PC-3 (cell line): ENCODE measurements around the gene CDK1. TPM values are rescaled to one million over a fixed set of nuclear protein-coding genes. Genes with fewer than 3 reads are reported as not detected.

ENCODE experiments used
- ATAC-seq: fragments of 200-7000 bp; cut with Tn5 transposase; 2 replicates; pipeline ENCODE4 v1.9.1; 2020; ENCODE audit warnings: mild to moderate bottlenecking, moderate library complexity
- BruUV-seq: library from RNA; stranded (reverse); fragments of 400-500 nt; replicated peaks from 2 replicates; lab custom pipeline; 2021; lab: Mats Ljungman, UMichigan
- CTCF ChIA-PET: fragments of 300-600 bp; sonication (Branson Sonifier 250); formaldehyde crosslinking; loops from one replicate; lab custom pipeline; 2022; ENCODE audit warnings: antibody characterized with exemption; lab: Charles Lee
- POLR2A ChIA-PET: fragments of 300-600 bp; sonication (Branson Sonifier 250); formaldehyde crosslinking; loops from one replicate; lab custom pipeline; 2022; ENCODE audit warnings: antibody characterized with exemption; ENCODE audit not compliant: unreplicated experiment; lab: Charles Lee
- DNase-seq: peaks from one replicate; pipeline ENCODE4 v3.0.0-alpha.2; 2015
- H2AFZ ChIP-seq: fragments of 300-600 bp; sonication (generic); 2 replicates; pipeline ENCODE4 v1.6.0; 2016; ENCODE audit warnings: antibody characterized with exemption, low read length
- H3F3A ChIP-seq: fragments of 300-600 bp; sonication (generic); one replicate; pipeline ENCODE4 v1.6.0; 2017; ENCODE audit warnings: antibody characterized with exemption, low read length, control low read depth, mild to moderate bottlenecking; ENCODE audit not compliant: unreplicated experiment
- H3K27ac ChIP-seq: fragments of 300-600 bp; sonication (generic); 2 replicates; pipeline ENCODE4 v1.5.1; 2016; ENCODE audit warnings: mild to moderate bottlenecking, low read length
- H3K27me3 ChIP-seq: fragments of 300-600 bp; sonication (generic); 2 replicates; pipeline ENCODE4 v1.6.1; 2016; ENCODE audit warnings: low read length, mixed read lengths
- H3K36me3 ChIP-seq: fragments of 300-600 bp; sonication (generic); 2 replicates; pipeline ENCODE4 v1.6.1; 2016; ENCODE audit warnings: low read depth, mixed run types, low read length, mixed read lengths
- H3K4me1 ChIP-seq: fragments of 300-600 bp; sonication (generic); 2 replicates; pipeline ENCODE4 v1.5.1; 2016; ENCODE audit warnings: low read length; ENCODE audit not compliant: insufficient read depth
- H3K4me2 ChIP-seq: fragments of 300-600 bp; sonication (generic); 2 replicates; pipeline ENCODE4 v1.6.0; 2016; ENCODE audit warnings: low read length
- H3K4me3 ChIP-seq: fragments of 300-600 bp; sonication (generic); 2 replicates; pipeline ENCODE4 v1.5.1; 2016; ENCODE audit warnings: mild to moderate bottlenecking, low read length, mixed read lengths
- H3K79me2 ChIP-seq: fragments of 300-600 bp; sonication (generic); 2 replicates; pipeline ENCODE4 v1.6.1; 2017; ENCODE audit warnings: low read length, mixed read lengths
- H3K9ac ChIP-seq: fragments of 300-600 bp; sonication (generic); 2 replicates; pipeline ENCODE4 v1.6.0; 2016; ENCODE audit warnings: mild to moderate bottlenecking, low read length
- H3K9me2 ChIP-seq: fragments of 300-600 bp; sonication (generic); replicated peaks from 2 replicates; pipeline ENCODE4 v1.6.1; 2016; ENCODE audit warnings: mixed run types, low read length, mixed read lengths
- H3K9me3 ChIP-seq: fragments of 300-600 bp; sonication (generic); 2 replicates; pipeline ENCODE4 v1.6.1; 2016; ENCODE audit warnings: low read length, mixed read lengths
- H4K20me1 ChIP-seq: fragments of 300-600 bp; sonication (generic); 2 replicates; pipeline ENCODE4 v1.6.1; 2016; ENCODE audit warnings: low read length, mixed read lengths
- CTCF ChIP-seq: fragments of 300-600 bp; sonication (generic); conservative IDR thresholded peaks from 2 replicates; pipeline ENCODE4 v1.5.1; 2017; ENCODE audit warnings: antibody characterized with exemption, low read depth, mild to moderate bottlenecking, low read length
- EZH2 ChIP-seq: fragments of 300-600 bp; sonication (generic); IDR thresholded peaks from one replicate; pipeline ENCODE4 v1.6.1; 2017; ENCODE audit warnings: antibody characterized with exemption, mild to moderate bottlenecking, low read length; ENCODE audit not compliant: unreplicated experiment
- EZH2phosphoT487 ChIP-seq: fragments of 300-600 bp; sonication (generic); IDR thresholded peaks from 2 replicates; pipeline ENCODE4 v1.6.1; 2018; ENCODE audit warnings: mild to moderate bottlenecking, antibody characterized with exemption, low read length, borderline replicate concordance
- intact Hi-C: fragments of 100-400 bp; cut with micrococcal nuclease; formaldehyde crosslinking; loops from 2 replicates; pipeline ENCODE4 v1.9.0; 2023
- total RNA-seq: library from RNA; depleted of rRNA; stranded (reverse); fragments of >200 nt; gene quantifications from 2 replicates; pipeline ENCODE4 v1.2.3, GENCODE V29; 2014

Gene CDK1
- total RNA-seq, 1 experiment from 2014 or later: 202 TPM

GRCh38 chr10:60820093-60820754 lies 41.9 kb downstream of the CDK1 start:
- Histone ChIP-seq H3K4me2 (no peak overlapping the region), H3K27ac (no peak overlapping the region), H3K27me3 (no peaks in the 10 kb centered on the region), H3F3A (no peaks in the 10 kb centered on the region), H3K9me2 (no peaks in the 10 kb centered on the region), H3K4me1 (peaks cover 6% of the 10 kb centered on the region; the same call in 1 of the 2 replicates), H3K36me3 (no peaks in the 10 kb centered on the region), H2AFZ (no peak overlapping the region), H3K9me3 (no peaks in the 10 kb centered on the region), H3K9ac (no peak overlapping the region), H3K79me2 (no peaks in the 10 kb centered on the region), H3K4me3 (no peak overlapping the region), H4K20me1 (no peaks in the 10 kb centered on the region)
- BruUV-seq: no TSS peak
- DNase-seq (peak; percentile 49), ATAC-seq (peak; percentile 37; the same call in 1 of the 2 replicates)
- POLR2A ChIA-PET: interaction anchor here (0.6 kb wide), 1 partner anchor 285 kb away, joined by 3 read pairs; no protein-coding TSS in a partner anchor
- intact Hi-C loops: no loop called here
- CTCF ChIA-PET: interaction anchor here (0.6 to 1.3 kb wide), 3 partner anchors 143 to 451 kb away, joined by 3 to 9 read pairs (median 4); no protein-coding TSS in a partner anchor
- no peak for TF ChIP-seq EZH2
- peak; percentile 73 for TF ChIP-seq CTCF

- H4K20me1 ChIP-seq: no peaks in the 10 kb centered on the region
- no peak overlapping the region for H3K27ac ChIP-seq
- no peak for ATAC-seq
- ChIA-PET CTCF (no interaction called here), POLR2A (no interaction called here)
- no TSS peak for BruUV-seq
- intact Hi-C loops: no loop called here
- no peak overlapping the region for H3K4me2 ChIP-seq
- H3F3A ChIP-seq: no peaks in the 10 kb centered on the region
- no peaks in the 10 kb centered on the region for H3K27me3 ChIP-seq
- H3K9me2 ChIP-seq: no peaks in the 10 kb centered on the region
- H2AFZ ChIP-seq: no peak overlapping the region
- no peak overlapping the region for H3K9ac ChIP-seq
- peaks cover 6% of the 10 kb centered on the region; the same call in 1 of the 2 replicates for H3K4me1 ChIP-seq
- no peak overlapping the region for H3K4me3 ChIP-seq
- no peaks in the 10 kb centered on the region for H3K79me2 ChIP-seq
- DNase-seq: no peak
- TF ChIP-seq EZH2phosphoT487 (no peak), EZH2 (no peak), CTCF (no peak)
- no peaks in the 10 kb centered on the region for H3K36me3 ChIP-seq
- H3K9me3 ChIP-seq: no peaks in the 10 kb centered on the region
Observed at GRCh38 chr10:60821656-60822055, 43.4 kb downstream of the CDK1 start.

- H3K27ac ChIP-seq: no peak overlapping the region
- H4K20me1 ChIP-seq: no peaks in the 10 kb centered on the region
- no peaks in the 10 kb centered on the region for H3K79me2 ChIP-seq
- H3K36me3 ChIP-seq: no peaks in the 10 kb centered on the region
- no peaks in the 10 kb centered on the region for H3K9me3 ChIP-seq
- TF ChIP-seq EZH2 (no peak), CTCF (no peak), EZH2phosphoT487 (no peak)
- peaks cover 2% of the 10 kb centered on the region; the same call in 1 of the 2 replicates for H3K4me1 ChIP-seq
- no peak overlapping the region for H3K4me2 ChIP-seq
- H3K27me3 ChIP-seq: no peaks in the 10 kb centered on the region
- H2AFZ ChIP-seq: no peak overlapping the region
- H3K9me2 ChIP-seq: no peaks in the 10 kb centered on the region
- no peak overlapping the region for H3K9ac ChIP-seq
- intact Hi-C loops: no loop called here
- no peak for DNase-seq
- BruUV-seq: no TSS peak
- ChIA-PET POLR2A (no interaction called here), CTCF (no interaction called here)
- H3K4me3 ChIP-seq: no peak overlapping the region
- H3F3A ChIP-seq: no peaks in the 10 kb centered on the region
- no peak for ATAC-seq
Observed at GRCh38 chr10:60822809-60823208, 44.5 kb downstream of the CDK1 start.
